Central memory CD4-positive, alpha-beta T cell (primary cell): Measurements from ENCODE around the gene BANF1.

Source experiments
- DNase-seq: peaks from one replicate; pipeline ENCODE4 v3.0.0; 2022
- total RNA-seq, 3 experiments: gene quantifications; one replicate each; lab custom pipeline; 2026; lab: John Stamatoyannopoulos, UW

BANF1 gene
- 11.6 to 57.5 (median 18.8) reads per million in 3 experiments for total RNA-seq

GRCh38 chr11:66001942-66002647 is at the start of gene BANF1, which contains the start of gene EIF1AD:
Gene BANF1, plus strand, starts transcription at chr11:66002503. Its CDS starts 748 bp downstream, at chr11:66003251.
Gene EIF1AD, minus strand, starts transcription at chr11:66002157. Its CDS starts 1,768 bp downstream, at chr11:66000389.
- DNase-seq = peak; percentile 93

GRCh38 chr11:65953471-65953870 is 48.8 kb upstream of the BANF1 start:
- DNase-seq = no peak

GRCh38 chr11:65954771-65955170 is 47.5 kb upstream of the BANF1 start:
- no peak for DNase-seq

- no peak for DNase-seq
These were observed 44.0 kb upstream of the BANF1 start for GRCh38 chr11:65958291-65958690.

- DNase-seq = no peak
These were observed 43.4 kb upstream of the BANF1 start for GRCh38 chr11:65958774-65959420.

GRCh38 chr11:65960824-65961266 is 41.5 kb upstream of the BANF1 start:
- DNase-seq = no peak

GRCh38 chr11:65961267-65962140 is 40.8 kb upstream of the BANF1 start, which contains the start of gene SART1:
Gene SART1, plus strand, starts transcription at chr11:65961734. Its CDS starts 47 bp downstream, at chr11:65961781.
- peak; percentile 95 for DNase-seq

- no peak for DNase-seq
These were observed 40.1 kb upstream of the BANF1 start for GRCh38 chr11:65962141-65962564.

GRCh38 chr11:65964906-65965305 is 37.4 kb upstream of the BANF1 start:
- DNase-seq = no peak

GRCh38 chr11:65965986-65966762 is 36.1 kb upstream of the BANF1 start:
- DNase-seq = no peak

- DNase-seq = no peak
These were observed 34.9 kb upstream of the BANF1 start for GRCh38 chr11:65967329-65967934.

GRCh38 chr11:65968600-65969482 is 33.5 kb upstream of the BANF1 start:
- DNase-seq = no peak

- no peak for DNase-seq
These were observed 30.2 kb upstream of the BANF1 start for GRCh38 chr11:65972116-65972515.

GRCh38 chr11:65973439-65974110 is 28.7 kb upstream of the BANF1 start:
- DNase-seq = no peak

GRCh38 chr11:65975771-65976170 is 26.5 kb upstream of the BANF1 start:
- no peak for DNase-seq

GRCh38 chr11:65976216-65977176 is 25.8 kb upstream of the BANF1 start:
- no peak for DNase-seq

- DNase-seq = no peak
These were observed 24.5 kb upstream of the BANF1 start for GRCh38 chr11:65977621-65978390.
